ENCODE results near the gene ANKDD1B.

GRCh38 chr5:75574791-75575190, 36.5 kb upstream of the ANKDD1B start:
- no peak for TF ChIP-seq CTCF (IDR thresholded peaks at IDR 0.05)
- TF ChIP-seq POLR2A (IDR thresholded peaks at IDR 0.05) = no peak

All from adrenal gland (tissue), 5 donors.